IPS-20b (cell line): Measurements from ENCODE around the gene ZNF816.

Experiments used
- H3K27ac ChIP-seq: one replicate; pipeline ENCODE4 v1.5.1; 2013; ENCODE audit warnings: low read length
- H3K27me3 ChIP-seq: 2 replicates; pipeline ENCODE4 v1.6.1; 2013; ENCODE audit warnings: mild to moderate bottlenecking, low read length, inconsistent platforms; ENCODE audit not compliant: insufficient read depth
- H3K36me3 ChIP-seq: 2 replicates; pipeline ENCODE4 v1.6.1; 2013; ENCODE audit warnings: low read depth, mild to moderate bottlenecking, inconsistent platforms, low read length, moderate library complexity; ENCODE audit not compliant: insufficient read depth
- H3K4me1 ChIP-seq: 2 replicates; pipeline ENCODE4 v1.6.1; 2013; ENCODE audit warnings: mild to moderate bottlenecking, control low read depth, inconsistent platforms, low read length, moderate library complexity; ENCODE audit not compliant: insufficient read depth
- H3K4me3 ChIP-seq: 2 replicates; pipeline ENCODE4 v1.5.1; 2013; ENCODE audit warnings: mild to moderate bottlenecking, low read length, inconsistent platforms
- H3K9ac ChIP-seq: 2 replicates; pipeline ENCODE4 v1.6.1; 2013; ENCODE audit warnings: low read depth, mild to moderate bottlenecking, inconsistent platforms, low read length, moderate library complexity
- H3K9me3 ChIP-seq: 2 replicates; pipeline ENCODE4 v1.6.1; 2013; ENCODE audit warnings: mild to moderate bottlenecking, low read depth, low read length, inconsistent platforms; ENCODE audit not compliant: insufficient read depth

Gene ZNF816

DNA sequence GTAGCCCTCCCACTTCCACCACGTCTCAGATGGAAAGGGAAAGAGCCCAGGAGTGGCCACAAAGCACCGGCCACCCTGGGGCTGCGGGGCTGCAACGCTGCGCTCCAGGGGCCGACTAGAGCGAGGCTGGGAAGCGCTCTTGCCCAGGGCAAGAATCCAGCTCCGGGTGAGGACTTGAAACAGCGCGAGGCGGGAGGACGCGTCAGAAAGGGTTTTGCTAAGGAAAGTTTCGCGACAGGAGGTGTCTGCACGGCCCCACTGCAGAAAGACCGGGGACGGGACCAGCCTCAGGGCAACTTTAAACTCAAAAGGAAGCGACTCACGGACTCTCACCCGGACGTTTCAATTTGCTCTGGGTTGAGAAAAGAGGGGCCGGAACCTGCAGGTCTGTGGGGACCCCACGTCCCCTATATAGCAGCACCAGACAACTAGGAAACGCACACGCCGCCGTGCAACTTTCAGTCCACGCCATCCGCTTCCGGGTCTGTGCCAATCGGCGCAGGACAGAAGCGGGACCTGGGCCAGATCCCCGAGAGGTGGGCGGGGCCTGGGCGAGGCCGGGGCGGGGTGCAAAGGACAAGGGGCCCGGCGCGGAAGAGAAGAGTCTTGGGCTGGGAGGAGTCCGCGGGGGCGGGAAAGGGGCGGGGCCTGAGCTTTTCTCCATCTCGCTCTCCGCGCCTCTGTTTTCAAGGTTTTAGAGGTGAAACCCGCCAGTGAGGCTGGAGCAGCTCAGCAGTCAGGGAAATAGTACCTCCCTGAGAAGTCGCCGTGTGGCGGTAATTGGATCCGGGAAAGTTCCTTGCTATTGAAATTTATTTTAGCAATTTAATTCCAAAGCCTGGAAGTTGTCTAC lies at the start of gene ZNF816:
Gene ZNF816 (minus strand): TSS at position 488 of the 853 bp plus-strand sequence. CDS start 6,792 bp downstream, outside the sequence.
- Histone ChIP-seq H3K27me3 (no peaks in the 10 kb centered on the region), H3K9me3 (peaks cover 4% of the 10 kb centered on the region; the same call in 1 of the 2 replicates), H3K27ac (peak within 1 kb of the TSS; percentile 23), H3K9ac (peak within 1 kb of the TSS; percentile 89), H3K4me1 (no peaks in the 10 kb centered on the region; the same call in 1 of the 2 replicates), H3K4me3 (peak within 1 kb of the TSS; percentile 96), H3K36me3 (peaks cover 6% of the 10 kb centered on the region; the same call in 1 of the 2 replicates)

DNA sequence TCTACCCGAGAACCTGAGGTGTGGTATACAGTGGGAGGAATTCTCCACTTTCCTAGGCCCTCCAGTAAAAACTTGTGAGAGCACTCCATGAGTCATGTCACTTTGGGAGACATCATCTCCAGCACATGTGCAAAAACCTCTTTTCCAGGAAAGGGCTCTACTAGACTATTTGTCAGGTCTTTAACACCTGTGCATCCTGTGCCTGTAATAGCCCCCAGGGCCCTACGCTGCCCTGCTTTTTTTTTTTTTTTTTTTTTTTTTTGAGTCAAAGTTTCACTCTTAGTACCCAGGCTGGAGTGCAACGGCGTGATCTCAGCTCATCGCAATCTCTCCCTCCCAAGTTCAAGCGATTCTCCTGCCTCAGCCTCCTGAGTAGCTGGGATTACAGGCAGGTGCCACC lies 49.3 kb upstream of the ZNF816 start:
- no peaks in the 10 kb centered on the region for H3K9me3 ChIP-seq
- H3K36me3 ChIP-seq = no peaks in the 10 kb centered on the region
- H3K9ac ChIP-seq = no peak overlapping the region
- H3K4me3 ChIP-seq = no peak overlapping the region
- H3K27me3 ChIP-seq = no peaks in the 10 kb centered on the region
- peaks cover 3% of the 10 kb centered on the region; the same call in 1 of the 2 replicates for H3K4me1 ChIP-seq
- H3K27ac ChIP-seq = no peak overlapping the region

DNA sequence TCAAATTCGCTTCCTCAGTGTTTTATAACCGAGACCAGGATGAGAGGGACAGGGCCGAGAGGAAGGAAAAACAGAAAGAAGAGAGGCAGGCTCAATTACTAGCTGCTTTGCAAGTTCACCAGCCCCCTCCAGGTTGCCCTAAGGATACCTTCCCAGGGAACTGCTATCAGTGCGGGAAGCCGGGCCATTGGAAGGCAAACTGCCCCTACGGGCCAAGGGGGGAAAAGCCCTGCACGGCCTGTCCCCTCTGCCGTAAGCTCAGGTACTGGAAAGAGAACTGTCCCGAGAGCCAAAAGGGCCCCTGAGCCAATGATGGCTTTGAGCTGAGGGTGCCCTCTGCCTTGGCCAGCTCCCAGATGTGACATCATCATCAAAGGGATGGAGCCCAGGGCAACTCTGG lies 47.8 kb upstream of the ZNF816 start:
- no peak overlapping the region for H3K9ac ChIP-seq
- H3K27ac ChIP-seq = no peak overlapping the region
- H3K4me3 ChIP-seq = no peak overlapping the region
- peaks cover 3% of the 10 kb centered on the region; the same call in 1 of the 2 replicates for H3K4me1 ChIP-seq
- H3K36me3 ChIP-seq = no peaks in the 10 kb centered on the region
- no peaks in the 10 kb centered on the region for H3K9me3 ChIP-seq
- no peaks in the 10 kb centered on the region for H3K27me3 ChIP-seq

DNA sequence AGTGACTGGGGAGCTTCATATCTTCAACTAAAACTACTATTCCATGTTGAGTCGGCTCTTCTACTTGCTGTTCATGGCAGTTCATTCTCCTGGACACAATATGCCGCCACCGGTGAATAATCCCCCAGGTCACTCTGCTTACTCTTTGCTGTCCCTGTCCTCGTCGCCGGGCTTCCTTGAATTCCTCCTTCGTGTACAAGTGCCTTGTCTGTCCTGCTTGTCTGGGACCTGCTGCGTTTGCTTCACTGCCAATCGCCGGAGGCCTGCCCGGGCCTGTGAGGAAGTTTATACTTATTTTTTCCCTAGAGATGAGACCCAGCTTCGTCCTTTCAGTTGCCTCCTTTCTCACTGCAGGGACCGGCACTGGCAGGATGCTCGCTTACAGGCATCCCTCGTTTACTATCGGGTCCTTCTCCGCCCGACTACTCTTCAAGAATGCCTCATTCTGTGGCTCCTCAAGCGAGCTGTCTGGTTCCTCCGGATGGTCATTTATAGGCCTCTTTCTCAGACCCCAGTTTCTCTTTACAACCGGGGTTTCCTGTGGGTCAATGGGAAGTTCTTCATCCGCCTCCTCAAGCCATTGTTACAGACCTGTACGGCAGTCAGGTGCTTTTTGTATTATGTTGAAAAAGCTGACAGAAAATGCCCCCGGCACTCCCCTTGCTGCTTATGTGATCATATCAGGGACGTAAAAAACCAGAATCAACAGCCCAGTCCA lies 45.5 kb upstream of the ZNF816 start:
- H3K9me3 ChIP-seq = no peaks in the 10 kb centered on the region
- H3K36me3 ChIP-seq = no peaks in the 10 kb centered on the region
- no peaks in the 10 kb centered on the region for H3K27me3 ChIP-seq
- no peak overlapping the region for H3K27ac ChIP-seq
- H3K9ac ChIP-seq = no peak overlapping the region
- no peak overlapping the region for H3K4me3 ChIP-seq
- H3K4me1 ChIP-seq = peaks cover 3% of the 10 kb centered on the region; the same call in 1 of the 2 replicates

DNA sequence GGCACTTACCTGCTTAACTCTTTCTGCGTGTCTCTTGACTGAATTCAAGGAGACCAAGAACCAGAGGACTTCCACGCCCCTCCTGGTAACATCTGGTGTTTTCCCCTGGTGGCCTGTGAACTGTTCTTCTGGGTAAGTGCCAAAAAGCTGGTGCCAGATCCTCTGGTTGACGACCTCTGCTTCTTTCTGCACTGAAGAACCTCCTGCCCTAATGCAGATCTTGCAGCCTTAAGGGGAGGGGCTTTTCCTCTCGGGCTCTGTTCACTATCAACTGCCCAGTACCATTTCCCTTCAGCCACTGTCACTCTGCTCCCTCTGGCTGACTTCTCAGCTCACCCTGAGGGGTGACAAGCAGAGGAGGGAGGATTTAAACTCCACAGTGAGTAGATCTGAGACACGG lies 44.9 kb upstream of the ZNF816 start:
- H3K27me3 ChIP-seq = no peaks in the 10 kb centered on the region
- H3K4me3 ChIP-seq = no peak overlapping the region
- H3K9ac ChIP-seq = no peak overlapping the region
- no peaks in the 10 kb centered on the region for H3K9me3 ChIP-seq
- H3K36me3 ChIP-seq = no peaks in the 10 kb centered on the region
- H3K4me1 ChIP-seq = peaks cover 3% of the 10 kb centered on the region; the same call in 1 of the 2 replicates
- H3K27ac ChIP-seq = no peak overlapping the region

DNA sequence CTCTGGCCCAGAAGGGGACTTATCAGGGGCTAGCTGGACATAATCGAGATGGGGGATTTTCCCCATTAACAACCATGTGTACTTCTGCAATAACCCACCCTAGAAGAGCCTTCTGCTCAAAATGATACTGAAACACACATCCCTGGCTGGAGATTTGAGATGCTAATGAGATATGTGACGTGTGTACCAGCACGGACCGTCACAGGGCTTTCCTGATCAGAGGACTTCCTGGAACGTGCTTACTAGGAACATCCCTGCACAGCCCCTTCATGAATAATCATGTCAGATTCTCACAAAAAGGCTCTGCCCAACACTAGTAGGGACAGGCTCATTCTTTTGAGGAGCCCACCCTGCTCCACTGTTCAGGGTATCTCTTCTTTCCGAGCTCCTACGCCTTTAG lies 44.5 kb upstream of the ZNF816 start:
- Histone ChIP-seq H3K4me1 (peaks cover 3% of the 10 kb centered on the region; the same call in 1 of the 2 replicates), H3K27ac (no peak overlapping the region), H3K4me3 (no peak overlapping the region), H3K9me3 (no peaks in the 10 kb centered on the region), H3K9ac (no peak overlapping the region), H3K27me3 (no peaks in the 10 kb centered on the region), H3K36me3 (no peaks in the 10 kb centered on the region)

DNA sequence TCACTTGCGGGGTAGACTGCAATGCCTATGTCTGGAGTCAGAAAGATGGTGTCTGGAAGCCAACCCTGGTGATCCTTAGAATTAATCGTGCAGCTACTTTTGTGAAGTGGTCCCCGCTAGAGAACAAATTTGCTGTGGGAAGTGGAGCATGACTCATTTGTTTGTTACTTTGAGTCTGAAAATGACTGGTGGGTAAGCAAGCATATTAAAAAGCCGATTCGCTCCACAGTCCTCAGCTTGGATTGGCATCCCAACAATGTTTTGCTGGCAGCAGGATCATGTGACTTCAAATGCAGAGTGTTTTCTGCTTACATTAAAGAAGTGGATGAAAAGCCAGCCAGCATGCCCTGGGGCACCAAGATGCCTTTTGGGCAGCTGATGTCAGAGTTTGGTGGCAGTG lies 41.6 kb upstream of the ZNF816 start:
- Histone ChIP-seq H3K4me1 (no peaks in the 10 kb centered on the region), H3K9ac (no peak overlapping the region), H3K4me3 (no peak overlapping the region), H3K27me3 (no peaks in the 10 kb centered on the region), H3K36me3 (no peaks in the 10 kb centered on the region), H3K27ac (no peak overlapping the region), H3K9me3 (no peaks in the 10 kb centered on the region)

DNA sequence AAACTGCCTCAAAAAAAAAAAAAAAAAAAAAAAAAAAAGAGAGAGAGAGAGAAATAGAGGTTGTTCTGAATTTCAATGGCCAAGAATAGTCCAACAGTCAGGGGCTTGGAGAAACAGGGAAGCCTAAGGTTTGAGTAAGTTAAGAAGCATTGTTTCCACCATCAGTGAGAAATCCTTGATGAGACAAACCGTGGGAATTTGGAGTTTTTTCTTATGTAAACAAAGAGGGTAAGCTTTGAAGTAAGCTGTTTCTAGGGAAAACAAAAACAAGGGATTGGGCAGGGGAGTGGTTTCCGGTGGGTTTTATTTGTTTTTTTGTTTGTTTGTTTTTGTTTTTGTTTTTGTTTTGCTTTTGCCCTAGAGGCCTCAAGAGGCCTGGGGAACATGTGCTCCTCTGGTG lies 39.8 kb upstream of the ZNF816 start:
- H3K36me3 ChIP-seq = no peaks in the 10 kb centered on the region
- H3K27me3 ChIP-seq = no peaks in the 10 kb centered on the region
- H3K9me3 ChIP-seq = no peaks in the 10 kb centered on the region
- no peak overlapping the region for H3K27ac ChIP-seq
- H3K4me3 ChIP-seq = no peak overlapping the region
- no peak overlapping the region for H3K9ac ChIP-seq
- H3K4me1 ChIP-seq = no peaks in the 10 kb centered on the region

DNA sequence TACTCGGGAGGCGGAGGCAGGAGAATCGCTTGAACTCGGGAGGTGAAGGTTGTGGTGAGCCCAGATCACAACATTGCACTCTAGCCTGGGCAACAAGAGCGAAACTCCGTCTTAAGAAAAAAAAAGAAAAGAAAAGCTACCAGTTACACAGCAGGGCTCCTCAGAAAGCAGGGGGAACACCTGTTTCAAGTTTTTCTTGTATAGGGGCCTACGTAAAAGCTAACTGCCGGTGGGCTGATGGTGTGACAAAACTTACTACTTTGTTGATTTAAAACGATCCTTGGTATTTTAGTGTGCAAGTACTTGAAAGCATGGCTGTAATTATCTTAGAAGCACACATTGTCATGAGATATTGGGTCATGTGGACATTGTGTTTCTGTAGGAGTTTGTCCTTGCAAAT lies 35.3 kb upstream of the ZNF816 start:
- Histone ChIP-seq H3K4me3 (peak overlapping the region; percentile 54; the same call in 1 of the 2 replicates), H3K9me3 (no peaks in the 10 kb centered on the region), H3K4me1 (no peaks in the 10 kb centered on the region), H3K9ac (no peak overlapping the region), H3K27ac (no peak overlapping the region), H3K36me3 (no peaks in the 10 kb centered on the region), H3K27me3 (peaks cover 3% of the 10 kb centered on the region)

DNA sequence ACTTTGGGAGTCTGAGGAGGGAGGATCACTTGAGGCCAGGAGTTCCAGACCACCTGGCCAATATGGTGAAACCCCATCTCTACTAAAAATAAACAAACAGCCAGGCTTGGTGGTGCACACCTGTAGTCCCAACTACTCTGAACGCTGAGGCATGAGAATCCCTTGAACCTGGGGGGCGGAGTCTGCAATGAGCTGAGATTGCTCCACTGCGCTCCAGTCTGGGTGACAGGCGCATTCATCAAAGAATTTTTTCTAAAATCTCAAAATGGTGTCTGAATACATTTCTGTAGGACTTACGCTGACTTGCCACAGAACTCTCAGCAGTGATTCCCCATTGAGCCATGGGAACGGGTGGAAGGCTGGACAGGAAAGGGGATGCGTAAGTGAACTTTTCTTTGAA lies 33.0 kb upstream of the ZNF816 start:
- Histone ChIP-seq H3K9ac (no peak overlapping the region), H3K27ac (no peak overlapping the region), H3K27me3 (peaks cover 18% of the 10 kb centered on the region), H3K9me3 (no peaks in the 10 kb centered on the region), H3K36me3 (no peaks in the 10 kb centered on the region), H3K4me3 (no peak overlapping the region), H3K4me1 (no peaks in the 10 kb centered on the region)

DNA sequence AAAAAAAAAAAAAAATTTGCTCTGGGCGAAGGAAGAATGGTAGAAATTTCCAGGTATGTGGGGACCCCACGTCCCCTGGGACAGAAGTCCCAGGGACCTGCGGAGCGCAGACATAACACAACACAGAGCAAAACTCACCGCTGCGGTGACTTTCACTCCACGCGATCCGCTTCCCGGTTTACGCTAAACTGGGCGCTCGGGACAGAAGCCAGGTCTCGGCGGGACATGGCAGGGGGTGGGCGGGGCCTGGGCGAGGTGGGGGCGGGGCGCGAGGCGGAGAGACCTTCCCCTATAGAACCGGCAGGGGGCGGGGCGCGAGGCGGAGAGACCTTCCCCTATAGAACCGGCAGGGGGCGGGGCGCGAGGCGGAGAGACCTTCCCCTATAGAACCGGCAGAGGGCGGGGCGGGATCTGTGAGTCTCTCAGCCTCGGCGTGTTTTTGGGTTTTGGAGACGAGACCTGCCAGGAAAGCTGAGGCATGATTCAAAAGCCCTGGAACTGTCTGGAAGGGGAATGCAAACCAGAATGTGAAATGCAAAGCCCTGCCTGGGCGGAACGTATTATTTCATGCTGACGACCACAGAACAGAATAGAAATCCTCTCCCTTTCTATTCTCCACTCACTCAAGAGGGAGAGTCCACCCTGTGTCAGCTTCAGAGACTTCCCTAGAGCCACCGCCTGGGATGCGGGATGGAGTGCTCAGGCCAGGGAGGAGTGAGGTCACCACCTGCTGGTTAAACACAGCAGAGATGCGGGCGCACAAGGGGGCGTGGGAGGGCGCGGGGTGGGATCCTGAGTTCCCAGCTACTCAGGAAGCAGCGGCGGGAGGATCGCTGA lies 30.9 kb upstream of the ZNF816 start:
- Histone ChIP-seq H3K36me3 (no peaks in the 10 kb centered on the region), H3K9me3 (no peaks in the 10 kb centered on the region; the same call in 1 of the 2 replicates), H3K27me3 (peaks cover 18% of the 10 kb centered on the region), H3K27ac (no peak overlapping the region), H3K4me1 (no peaks in the 10 kb centered on the region), H3K4me3 (peak overlapping the region; percentile 73), H3K9ac (peak overlapping the region; percentile 36; the same call in 1 of the 2 replicates)
